Choroid plexus epithelial cell (primary cell): ENCODE measurements around the gene NGRN.
"Not testable (repeated sequence)": the region's sequence is repeated elsewhere in the genome, so short reads cannot be mapped to it uniquely, and the experiment has no call there.

Experiments used
- DNase-seq: peaks from one replicate; pipeline ENCODE4 v3.0.0-alpha.2; 2010; ENCODE audit warnings: low read depth
- H3K4me3 ChIP-seq: 2 replicates; pipeline ENCODE4 v1.5.1; 2011; ENCODE audit warnings: low read depth, mild to moderate bottlenecking, control low read depth, low read length, moderate library complexity
- TF ChIP-seq, protein P1 (sequence below): conservative IDR thresholded peaks from 2 replicates; pipeline ENCODE4 v1.5.1; 2011; ENCODE audit warnings: low read depth, mild to moderate bottlenecking, control low read depth, inconsistent platforms, low read length, moderate library complexity

NGRN gene

GRCh38 chr15:90268415-90268814, 2.9 kb downstream of the NGRN start:
- TF ChIP-seq, protein P1, sequence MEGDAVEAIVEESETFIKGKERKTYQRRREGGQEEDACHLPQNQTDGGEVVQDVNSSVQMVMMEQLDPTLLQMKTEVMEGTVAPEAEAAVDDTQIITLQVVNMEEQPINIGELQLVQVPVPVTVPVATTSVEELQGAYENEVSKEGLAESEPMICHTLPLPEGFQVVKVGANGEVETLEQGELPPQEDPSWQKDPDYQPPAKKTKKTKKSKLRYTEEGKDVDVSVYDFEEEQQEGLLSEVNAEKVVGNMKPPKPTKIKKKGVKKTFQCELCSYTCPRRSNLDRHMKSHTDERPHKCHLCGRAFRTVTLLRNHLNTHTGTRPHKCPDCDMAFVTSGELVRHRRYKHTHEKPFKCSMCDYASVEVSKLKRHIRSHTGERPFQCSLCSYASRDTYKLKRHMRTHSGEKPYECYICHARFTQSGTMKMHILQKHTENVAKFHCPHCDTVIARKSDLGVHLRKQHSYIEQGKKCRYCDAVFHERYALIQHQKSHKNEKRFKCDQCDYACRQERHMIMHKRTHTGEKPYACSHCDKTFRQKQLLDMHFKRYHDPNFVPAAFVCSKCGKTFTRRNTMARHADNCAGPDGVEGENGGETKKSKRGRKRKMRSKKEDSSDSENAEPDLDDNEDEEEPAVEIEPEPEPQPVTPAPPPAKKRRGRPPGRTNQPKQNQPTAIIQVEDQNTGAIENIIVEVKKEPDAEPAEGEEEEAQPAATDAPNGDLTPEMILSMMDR: no peak
- DNase-seq: no peak
- no peak overlapping the region for H3K4me3 ChIP-seq

DNA sequence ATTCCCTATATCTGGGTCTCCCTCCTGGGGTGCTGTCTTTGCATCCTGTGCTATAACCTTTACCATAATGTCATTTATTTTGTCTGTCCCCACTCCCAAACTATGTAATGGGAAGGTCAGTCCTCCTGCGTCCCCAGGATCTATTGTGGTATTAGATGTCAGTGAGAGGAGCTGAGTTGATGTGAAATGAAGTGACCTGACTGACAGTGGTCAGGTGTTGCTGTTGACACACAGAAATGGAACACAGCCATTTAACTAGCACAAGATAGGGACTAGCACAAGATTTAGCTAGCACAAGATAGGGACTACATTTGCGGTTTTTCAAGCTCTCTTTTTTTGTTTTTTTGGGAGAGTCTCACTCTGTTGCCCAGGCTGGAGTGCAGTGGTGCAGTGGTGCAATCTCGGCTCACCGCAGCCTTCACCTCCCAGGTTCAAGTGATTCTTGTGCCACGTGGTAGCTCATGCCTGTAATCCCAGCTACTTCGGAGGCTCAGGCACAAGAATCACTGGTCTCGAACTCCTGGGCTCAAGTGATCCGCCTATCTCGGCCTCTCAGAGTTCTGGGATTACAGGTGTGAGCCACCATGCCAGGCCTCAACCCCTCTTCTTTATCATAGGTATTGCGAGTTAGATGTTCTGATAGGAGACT, 5.2 kb downstream of the NGRN start:
- DNase-seq: no peak
- TF ChIP-seq, protein P1: no peak
- no peak overlapping the region for H3K4me3 ChIP-seq

GRCh38 chr15:90271459-90272166, 6.1 kb downstream of the NGRN start:
- TF ChIP-seq, protein P1: no peak

GRCh38 chr15:90278467-90278866, 13.0 kb downstream of the NGRN start:
- not testable (repeated sequence) for H3K4me3 ChIP-seq, DNase-seq

More at GRCh38 chr15:90271459-90272166, 6.1 kb downstream of the NGRN start:
- no peak overlapping the region for H3K4me3 ChIP-seq
- no peak for DNase-seq

GRCh38 chr15:90280743-90281142, 15.3 kb downstream of the NGRN start:
- not testable (repeated sequence) for DNase-seq, H3K4me3 ChIP-seq

- H3K4me3 ChIP-seq, DNase-seq: not testable (repeated sequence)
Measured at GRCh38 chr15:90281637-90282036, 16.2 kb downstream of the NGRN start.

- TF ChIP-seq, protein P1: peak; percentile 48
- DNase-seq: peak; percentile 51
- no peak overlapping the region for H3K4me3 ChIP-seq
Measured at GRCh38 chr15:90286678-90287077, 21.2 kb downstream of the NGRN start.

DNA sequence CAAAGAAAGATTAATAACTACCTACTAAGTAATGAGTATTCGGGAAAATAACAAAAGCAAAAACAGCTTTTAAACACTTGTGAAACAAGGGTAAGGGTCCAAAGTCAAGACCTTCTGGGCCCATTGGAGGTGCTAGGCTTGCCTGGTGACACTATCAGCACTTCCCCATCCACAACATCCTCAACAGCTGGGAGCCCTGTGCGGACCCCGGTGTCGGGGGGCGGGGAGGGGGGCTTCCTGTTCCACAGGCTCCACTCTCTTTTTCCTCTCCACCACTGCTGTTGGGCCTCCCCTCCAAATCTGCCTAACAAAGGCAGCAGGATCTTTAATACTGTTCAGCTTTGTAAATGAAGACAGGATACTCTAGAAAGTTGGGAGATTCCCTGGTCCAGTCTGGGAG, 21.6 kb downstream of the NGRN start:
- TF ChIP-seq, protein P1: no peak
- no peak for DNase-seq
- H3K4me3 ChIP-seq: no peak overlapping the region
